ENCODE data around the gene DIAPH2.

DIAPH2 gene

GRCh38 chrX:97210501-97210900 lies 525.9 kb downstream of the DIAPH2 start:
- no peak for DNase-seq

GRCh38 chrX:97211070-97211469 lies 526.4 kb downstream of the DIAPH2 start:
- no peak for DNase-seq

- DNase-seq: no peak
These were observed 530.5 kb downstream of the DIAPH2 start for GRCh38 chrX:97215186-97215585.

GRCh38 chrX:97224148-97224547 lies 539.5 kb downstream of the DIAPH2 start:
- DNase-seq: no peak

- no peak for DNase-seq
These were observed 544.7 kb downstream of the DIAPH2 start for GRCh38 chrX:97229318-97229717.

GRCh38 chrX:97230948-97231347 lies 546.3 kb downstream of the DIAPH2 start:
- no peak for DNase-seq

GRCh38 chrX:97234471-97235081 lies 549.9 kb downstream of the DIAPH2 start:
- no peak for DNase-seq

- DNase-seq: no peak
These were observed 554.0 kb downstream of the DIAPH2 start for GRCh38 chrX:97238632-97239031.

- DNase-seq: no peak
These were observed 567.5 kb downstream of the DIAPH2 start for GRCh38 chrX:97252111-97252510.

GRCh38 chrX:97260679-97261078 lies 576.0 kb downstream of the DIAPH2 start:
- no peak for DNase-seq

- DNase-seq: no peak
These were observed 581.9 kb downstream of the DIAPH2 start for GRCh38 chrX:97266406-97267121.

- no peak for DNase-seq
These were observed 582.9 kb downstream of the DIAPH2 start for GRCh38 chrX:97267396-97268181.

- no peak for DNase-seq
These were observed 583.6 kb downstream of the DIAPH2 start for GRCh38 chrX:97268182-97268680.

GRCh38 chrX:97284531-97284930 lies 599.9 kb downstream of the DIAPH2 start:
- no peak for DNase-seq

- DNase-seq: no peak
These were observed 605.6 kb downstream of the DIAPH2 start for GRCh38 chrX:97290199-97290598.

- no peak for DNase-seq
These were observed 609.4 kb downstream of the DIAPH2 start for GRCh38 chrX:97294041-97294440.

- no peak for DNase-seq
These were observed 611.3 kb downstream of the DIAPH2 start for GRCh38 chrX:97295954-97296353.

GRCh38 chrX:97306771-97307470 lies 622.3 kb downstream of the DIAPH2 start:
- DNase-seq: no peak

- DNase-seq: no peak
These were observed 623.5 kb downstream of the DIAPH2 start for GRCh38 chrX:97308171-97308570.

- no peak for DNase-seq
These were observed 625.0 kb downstream of the DIAPH2 start for GRCh38 chrX:97309487-97310116.

- no peak for DNase-seq
These were observed 625.7 kb downstream of the DIAPH2 start for GRCh38 chrX:97310373-97310772.

- DNase-seq: no peak
These were observed 626.6 kb downstream of the DIAPH2 start for GRCh38 chrX:97311066-97311778.
